ENCODE measurements around the gene SSNA1.

GRCh38 chr9:137183980-137184595 is 4.4 kb upstream of the SSNA1 start:
- TF ChIP-seq CTCF (conservative IDR thresholded peaks at IDR 0.05 in 1 of 2, IDR thresholded peaks at IDR 0.05 in 1 of 2; ENCODE audit: low read depth in 1 of 2, low read length in 2 of 2) (no peak), EZH2 (IDR thresholded peaks at IDR 0.05; ENCODE audit: low read length, missing control alignments) (no peak)

Measured in fibroblast of lung (primary cell).